Ovary (tissue), 9 donors: ENCODE measurements around the gene MED1. TPM values are rescaled to one million over a fixed set of nuclear protein-coding genes. Genes with fewer than 3 reads are reported as not detected.

Experiments
- DNase-seq, 5 donors: peaks; one replicate each; pipeline ENCODE4 v3.0.0-alpha.2; 2019 to 2020
- H3K27ac ChIP-seq, 2 donors: fragments of 200-600 bp; one replicate each; pipeline versions ENCODE4 v1.5.1 to v1.8.0; 2019 to 2022
- H3K27me3 ChIP-seq: fragments of 200-600 bp; one replicate; pipeline ENCODE4 v1.8.0; 2022
- H3K36me3 ChIP-seq: fragments of 200-600 bp; sonication (generic); one replicate; pipeline ENCODE4 v1.5.1; 2019
- H3K4me1 ChIP-seq: one replicate; pipeline ENCODE4 v1.8.1; 2013; ENCODE audit warnings: mild to moderate bottlenecking, moderate library complexity; ENCODE audit not compliant: insufficient read depth
- H3K4me3 ChIP-seq: fragments of 200-600 bp; sonication (generic); one replicate; pipeline ENCODE4 v1.5.1; 2017
- H3K9me3 ChIP-seq, 2 donors: fragments of 200-600 bp in 1 of 2; sonication (generic) in 1 of 2; one replicate each; pipeline versions ENCODE4 v1.5.1 to v1.8.1; 2013 to 2019; ENCODE audit warnings: mild to moderate bottlenecking in 1 of 2, moderate library complexity in 1 of 2
- CTCF ChIP-seq, 3 donors: fragments of 450-650 bp in 2 of 3; fragments of 200-600 bp in 1 of 3; IDR thresholded peaks; one replicate each; pipeline versions ENCODE4 v1.5.1 to v1.8.0; 2016 to 2022; ENCODE audit warnings: antibody characterized with exemption in 3 of 3, mild to moderate bottlenecking in 1 of 3
- EP300 ChIP-seq: sonication (generic); formaldehyde crosslinking; IDR thresholded peaks from one replicate; pipeline ENCODE4 v1.6.1; 2017; ENCODE audit warnings: antibody characterized with exemption
- POLR2A ChIP-seq: fragments of 450-650 bp; IDR thresholded peaks from one replicate; pipeline ENCODE4 v1.6.1; 2017; ENCODE audit warnings: antibody characterized with exemption, mild to moderate bottlenecking, moderate library complexity
- WGBS, 3 donors: extraction: QIAGEN DNeasy Blood & Tissue Kit in 1 of 3; methylation state at CpG; one replicate each; pipeline versions ENCODE4 v1.1.5 to v1.1.7; 2013 to 2017; 5-methylcytosine and 5-hydroxymethylcytosine counted together
- intact Hi-C, 4 donors: fragments of 100-400 bp; cut with DNase I; formaldehyde crosslinking; loops; one replicate each; pipeline versions ENCODE4 v1.11.0 to v1.15.1; 2022 to 2023
- polyA plus RNA-seq, 2 donors: library from polyadenylated mRNA; stranded (reverse); fragments of 200-250 nt in 1 of 2; fragments of 350-450 nt in 1 of 2; fragmentation: Illumina TruSeq in 1 of 2; extraction: RNeasy Lipid Tissue Mini Kit (QIAGEN cat#74804) in 1 of 2; gene quantifications; one replicate each; pipeline ENCODE4 v1.2.3, GENCODE V29; 2013 to 2014
- total RNA-seq, 7 donors: library from RNA; depleted of rRNA in 2 of 7; stranded (reverse); fragments of >200 nt in 2 of 7; fragmentation: NEBNext Ultra II Directional in 3 of 7; extraction: Animal tissue kit (Norgen Biotek cat#: 25700) in 3 of 7; gene quantifications; one replicate each; pipeline versions ENCODE4 v1.1.0 to v1.2.4, GENCODE V29; 2016 to 2023
- donor health status: DM: no; HTN: no; CAD: no; lungs with moderate emphysema.
- donor health status: DM: no; HTN: no; CAD: no.
- donor health status: Bipolar disorder and iron deficiency.
- donor health status: DM: yes; HTN: yes; CAD: no.
- donor health status: DM: no; HTN: no; CAD: no.
- donor health status: DM: yes; HTN: yes; CAD: no.

MED1 gene
- total and polyA plus RNA-seq, 9 donors, result 11.0 to 43.7 (median 33.8) TPM

- H3K4me3 ChIP-seq, result no peak overlapping the region
- peaks cover 5% of the 10 kb centered on the region for H3K4me1 ChIP-seq
- WGBS, 3 donors, result 57 to 64% (median 60%) methylated on average over 8 of the region's 8 CpGs
- no peaks in the 10 kb centered on the region for H3K9me3 ChIP-seq
- intact Hi-C loops, result no loop called here
- H3K27ac ChIP-seq, result no peak overlapping the region
- no peak for DNase-seq
- no peaks in the 10 kb centered on the region for H3K36me3 ChIP-seq
- no peak for TF ChIP-seq CTCF (IDR thresholded peaks at IDR 0.05)
- TF ChIP-seq EP300, result no peak
- no peak for TF ChIP-seq POLR2A
- no peaks in the 10 kb centered on the region for H3K27me3 ChIP-seq
These were observed 86.6 kb downstream of the MED1 start for GRCh38 chr17:39364236-39365025.

GRCh38 chr17:39361064-39361463, 90.0 kb downstream of the MED1 start:
- no peak for TF ChIP-seq EP300
- no peak for TF ChIP-seq CTCF (IDR thresholded peaks at IDR 0.05)
- TF ChIP-seq POLR2A, result no peak
- WGBS, 3 donors, result 82 to 94% (median 94%) methylated on average over 1 of the region's 1 CpG
- Histone ChIP-seq H3K27me3 (no peaks in the 10 kb centered on the region), H3K4me1 (peaks cover 9% of the 10 kb centered on the region), H3K4me3 (no peak overlapping the region), H3K9me3 (no peaks in the 10 kb centered on the region), H3K27ac (no peak overlapping the region), H3K36me3 (no peaks in the 10 kb centered on the region)
- no peak for DNase-seq
- intact Hi-C loops, result no loop called here

GRCh38 chr17:39360537-39360936, 90.5 kb downstream of the MED1 start:
- Histone ChIP-seq H3K36me3 (no peaks in the 10 kb centered on the region), H3K4me1 (peaks cover 8% of the 10 kb centered on the region), H3K27me3 (no peaks in the 10 kb centered on the region), H3K4me3 (no peak overlapping the region), H3K27ac (no peak overlapping the region), H3K9me3 (no peaks in the 10 kb centered on the region)
- DNase-seq, result no peak
- TF ChIP-seq CTCF (IDR thresholded peaks at IDR 0.05), result no peak
- no peak for TF ChIP-seq EP300
- TF ChIP-seq POLR2A, result no peak
- intact Hi-C loops, result no loop called here
- 68 to 82% (median 70%) methylated on average over 3 of the region's 3 CpGs for WGBS, 3 donors

GRCh38 chr17:39359994-39360393, 91.1 kb downstream of the MED1 start:
- Histone ChIP-seq H3K4me1 (peaks cover 8% of the 10 kb centered on the region), H3K27ac (no peak overlapping the region), H3K27me3 (no peaks in the 10 kb centered on the region), H3K36me3 (no peaks in the 10 kb centered on the region), H3K9me3 (no peaks in the 10 kb centered on the region), H3K4me3 (no peak overlapping the region)
- DNase-seq, result no peak
- no peak for TF ChIP-seq CTCF (IDR thresholded peaks at IDR 0.05)
- TF ChIP-seq POLR2A, result no peak
- no peak for TF ChIP-seq EP300
- intact Hi-C loops, result no loop called here
- 98 to 100% (median 98%) methylated on average over 1 of the region's 1 CpG for WGBS, 3 donors
